ENCODE measurements around the gene FAM43A. TPM values are rescaled to one million over a fixed set of nuclear protein-coding genes. Genes with fewer than 3 reads are reported as not detected.

The FAM43A gene
- polyA plus RNA-seq, 2 of the 4 experiments (the other 2 are of a cell fraction) = 0.89 to 2.3 TPM

DNA sequence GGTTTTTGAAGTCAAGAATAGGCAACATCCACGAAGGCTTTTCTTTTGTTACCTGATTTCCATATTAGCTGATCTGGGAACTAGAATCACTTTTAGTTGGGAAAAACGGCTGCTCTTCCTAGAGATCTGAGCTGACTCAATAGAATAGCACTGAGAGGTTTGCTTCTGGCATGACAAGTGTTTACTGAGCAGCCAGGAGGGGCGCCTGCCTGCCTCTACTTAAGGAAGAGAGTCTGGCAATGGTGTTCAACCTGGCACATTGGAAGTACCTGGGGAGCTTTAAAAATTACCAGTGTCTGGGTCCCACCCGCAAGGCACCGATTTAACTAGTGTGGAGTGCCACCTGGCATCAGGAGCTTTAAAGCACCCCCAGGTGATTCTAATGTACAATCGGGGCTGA, 34.4 kb downstream of the FAM43A start (continued):
- TF ChIP-seq RNF2 (IDR thresholded peaks at IDR 0.05; ENCODE audit: borderline replicate concordance, low read depth) = no peak
- no peak for TF ChIP-seq BCL3 (IDR thresholded peaks at IDR 0.05)
- TF ChIP-seq CEBPB (IDR thresholded peaks at IDR 0.05) = no peak

GRCh38 chr3:194723846-194724618, 38.3 kb downstream of the FAM43A start:
- DNase-seq (ENCODE audit: low read depth in 1 of 2, low spot score in 1 of 2) (no peak), FAIRE-seq (no peak), ATAC-seq (no peak)
- 59% methylated on average over 7 of the region's 7 CpGs for WGBS (ENCODE audit: missing lambda C conversion rate)
- H3K4me1 ChIP-seq = peaks cover 13% of the 10 kb centered on the region; the same call in 2 of the 3 replicates
- H3K27ac ChIP-seq = no peak overlapping the region
- H3K9me3 ChIP-seq = no peaks in the 10 kb centered on the region
- TF ChIP-seq ESRRA (IDR thresholded peaks at IDR 0.05; ENCODE audit: borderline replicate concordance, low read length) (no peak), RFX5 (IDR thresholded peaks at IDR 0.05) (no peak), RARB (CRISPR knock-in tag; IDR thresholded peaks at IDR 0.05) (no peak), CBX2 (IDR thresholded peaks at IDR 0.05; ENCODE audit: borderline replicate concordance, low read depth) (no peak), MYC (IDR thresholded peaks at IDR 0.05; ENCODE audit: borderline replicate concordance, low read length) (no peak), RNF2 (IDR thresholded peaks at IDR 0.05; ENCODE audit: borderline replicate concordance, low read depth) (no peak), EHF (CRISPR knock-in tag; IDR thresholded peaks at IDR 0.05) (no peak), ELK1 (IDR thresholded peaks at IDR 0.05; ENCODE audit: low read depth, low read length) (no peak), TP53 (CRISPR knock-in tag; IDR thresholded peaks at IDR 0.05) (no peak), CTCF (IDR thresholded peaks at IDR 0.05) (no peak), FOSL2 (IDR thresholded peaks at IDR 0.05) (no peak), FOSL2 (CRISPR knock-in tag; IDR thresholded peaks at IDR 0.05) (no peak), CBX8 (IDR thresholded peaks at IDR 0.05) (no peak), E2F6 (IDR thresholded peaks at IDR 0.05; ENCODE audit: borderline replicate concordance, low read depth) (no peak), MAZ (IDR thresholded peaks at IDR 0.05; ENCODE audit: borderline replicate concordance, low read depth, low read length) (no peak)
- no peak overlapping the region for H3K4me2 ChIP-seq
- ChIA-PET CTCF (no interaction called here), POLR2A (no interaction called here)
- no peak overlapping the region for H3K4me3 ChIP-seq

- Histone ChIP-seq H3K4me3 (no peak overlapping the region), H3K27ac (no peak overlapping the region), H3K4me2 (no peak overlapping the region), H3K9me3 (no peaks in the 10 kb centered on the region), H3K4me1 (peaks cover 13% of the 10 kb centered on the region; the same call in 2 of the 3 replicates)
- ATAC-seq (no peak), DNase-seq (ENCODE audit: low read depth in 1 of 2, low spot score in 1 of 2) (no peak), FAIRE-seq (no peak)
- WGBS (ENCODE audit: missing lambda C conversion rate) = 80% methylated on average over 5 of the region's 5 CpGs
- TF ChIP-seq JUN (IDR thresholded peaks at IDR 0.05) = no peak
- TF ChIP-seq EHMT2 (IDR thresholded peaks at IDR 0.05; ENCODE audit: low read depth) = no peak
- TF ChIP-seq BCL3 (IDR thresholded peaks at IDR 0.05) = no peak
- TF ChIP-seq EP300 (IDR thresholded peaks at IDR 0.05) = no peak
- TF ChIP-seq SREBF2 (IDR thresholded peaks at IDR 0.05) = no peak
- no peak for TF ChIP-seq FOXS1 (CRISPR knock-in tag; IDR thresholded peaks at IDR 0.05)
- TF ChIP-seq KDM1A (IDR thresholded peaks at IDR 0.05; ENCODE audit: low read depth) = no peak
- TF ChIP-seq TFCP2L1 (CRISPR knock-in tag; IDR thresholded peaks at IDR 0.05) = no peak
- no peak for TF ChIP-seq RAD21 (conservative IDR thresholded peaks at IDR 0.05 in 1 of 2, IDR thresholded peaks at IDR 0.05 in 1 of 2)
- TF ChIP-seq NR3C1 (IDR thresholded peaks at IDR 0.05) = no peak
- CTCF ChIA-PET = interaction anchor here (1.1 to 1.5 kb wide), 3 partner anchors 20 to 278 kb away, joined by 3 read pairs; no protein-coding TSS in a partner anchor
- POLR2A ChIA-PET = no interaction called here
Measured at GRCh38 chr3:194725346-194725745, 39.7 kb downstream of the FAM43A start.

Measured in A549 (cell line).